ENCODE measurements around the gene WNT8A.

- TF ChIP-seq CTCF (IDR thresholded peaks at IDR 0.05), result no peak
- TF ChIP-seq POLR2A (IDR thresholded peaks at IDR 0.05), result no peak
- no peak for TF ChIP-seq EP300 (IDR thresholded peaks at IDR 0.05)
- TF ChIP-seq POLR2AphosphoS5 (IDR thresholded peaks at IDR 0.05), result no peak
Measured at GRCh38 chr5:138107213-138107612, 23.4 kb downstream of the WNT8A start.
